ENCODE results near the gene AKTIP. TPM values are rescaled to one million over a fixed set of nuclear protein-coding genes. Genes with fewer than 3 reads are reported as not detected.

The AKTIP gene
- total RNA-seq, 4 donors from 2014 or later = 45.0 to 53.7 (median 48.8) TPM

- intact Hi-C loops (cut with DNase I; ENCODE audit: low total_unique reads) = no loop called here
- Histone ChIP-seq H3K4me3 (no peak overlapping the region), H3K9me3 (no peaks in the 10 kb centered on the region), H3K27me3 (no peaks in the 10 kb centered on the region), H3K4me1 (no peaks in the 10 kb centered on the region), H3K27ac (no peak overlapping the region), H3K36me3 (no peaks in the 10 kb centered on the region)
- TF ChIP-seq POLR2A (IDR thresholded peaks at IDR 0.05) (no peak), CTCF (IDR thresholded peaks at IDR 0.05) (no peak)
- DNase-seq = no peak
Measured at GRCh38 chr16:53489755-53490154, 13.3 kb downstream of the AKTIP start.

GRCh38 chr16:53486230-53486629 lies 16.8 kb downstream of the AKTIP start:
- H3K4me3 ChIP-seq = no peak overlapping the region
- no peak for DNase-seq
- no peak overlapping the region for H3K27ac ChIP-seq
- no peak for TF ChIP-seq POLR2A (IDR thresholded peaks at IDR 0.05)
- no peak for TF ChIP-seq CTCF (IDR thresholded peaks at IDR 0.05)
- intact Hi-C loops (cut with DNase I; ENCODE audit: low total_unique reads) = no loop called here
- no peaks in the 10 kb centered on the region for H3K9me3 ChIP-seq
- H3K4me1 ChIP-seq = no peaks in the 10 kb centered on the region
- no peaks in the 10 kb centered on the region for H3K27me3 ChIP-seq
- no peaks in the 10 kb centered on the region for H3K36me3 ChIP-seq

- no peak for DNase-seq
- TF ChIP-seq POLR2A (IDR thresholded peaks at IDR 0.05) = no peak
- no peak for TF ChIP-seq CTCF (IDR thresholded peaks at IDR 0.05)
- H3K36me3 ChIP-seq = no peaks in the 10 kb centered on the region
- no peaks in the 10 kb centered on the region for H3K9me3 ChIP-seq
- H3K4me3 ChIP-seq = no peak overlapping the region
- H3K4me1 ChIP-seq = no peaks in the 10 kb centered on the region
- no peaks in the 10 kb centered on the region for H3K27me3 ChIP-seq
- intact Hi-C loops (cut with DNase I; ENCODE audit: low total_unique reads) = no loop called here
- no peak overlapping the region for H3K27ac ChIP-seq
Measured at GRCh38 chr16:53484542-53484941, 18.5 kb downstream of the AKTIP start.

- H3K9me3 ChIP-seq = no peaks in the 10 kb centered on the region
- no peak for DNase-seq
- no peak overlapping the region for H3K27ac ChIP-seq
- no peaks in the 10 kb centered on the region for H3K4me1 ChIP-seq
- intact Hi-C loops (cut with DNase I; ENCODE audit: low total_unique reads) = no loop called here
- H3K36me3 ChIP-seq = no peaks in the 10 kb centered on the region
- TF ChIP-seq CTCF (IDR thresholded peaks at IDR 0.05) = no peak
- TF ChIP-seq POLR2A (IDR thresholded peaks at IDR 0.05) = no peak
- H3K27me3 ChIP-seq = no peaks in the 10 kb centered on the region
- H3K4me3 ChIP-seq = no peak overlapping the region
Measured at GRCh38 chr16:53482123-53482522, 20.9 kb downstream of the AKTIP start.

- Histone ChIP-seq H3K4me1 (no peaks in the 10 kb centered on the region), H3K27me3 (no peaks in the 10 kb centered on the region), H3K27ac (no peak overlapping the region), H3K9me3 (no peaks in the 10 kb centered on the region), H3K4me3 (no peak overlapping the region), H3K36me3 (no peaks in the 10 kb centered on the region)
- TF ChIP-seq POLR2A (IDR thresholded peaks at IDR 0.05) (no peak), CTCF (IDR thresholded peaks at IDR 0.05) (no peak)
- intact Hi-C loops (cut with DNase I; ENCODE audit: low total_unique reads) = no loop called here
- DNase-seq = no peak
Measured at GRCh38 chr16:53480394-53480793, 22.6 kb downstream of the AKTIP start.
